B cell (primary cell): ENCODE results near the gene FZD2. TPM values are rescaled to one million over a fixed set of nuclear protein-coding genes. Genes with fewer than 3 reads are reported as not detected.

Experiments used
- ATAC-seq: fragments of 200-7000 bp; cut with Tn5 transposase; one replicate; pipeline ENCODE4 v1.10.0; 2021; ENCODE audit warnings: low read depth, mild to moderate bottlenecking, moderate number of reproducible peaks, moderate library complexity
- CTCF ChIA-PET: fragments of 350-600 bp; sonication (Branson Sonifier 250); formaldehyde crosslinking; loops from one replicate; lab custom pipeline; 2021; ENCODE audit warnings: antibody characterized with exemption, inconsistent platforms; lab: Charles Lee
- POLR2A ChIA-PET: fragments of 350-600 bp; sonication (Branson Sonifier 250); formaldehyde crosslinking; loops from one replicate; lab custom pipeline; 2021; ENCODE audit warnings: antibody characterized with exemption; lab: Charles Lee
- DNase-seq: peaks from one replicate; pipeline ENCODE4 v3.0.0; 2013
- H2AFZ ChIP-seq: 2 replicates; pipeline ENCODE4 v1.6.1; 2012; ENCODE audit warnings: mild to moderate bottlenecking, low read depth, low read length; ENCODE audit not compliant: insufficient read depth, poor library complexity, severe bottlenecking
- H3K27ac ChIP-seq, 2 donors: 1 replicate in 1 of 2; 2 replicates in 1 of 2; pipeline ENCODE4 v1.5.1; 2012 to 2013; ENCODE audit warnings: low read length in 2 of 2, mild to moderate bottlenecking in 2 of 2, moderate library complexity in 1 of 2
- H3K27me3 ChIP-seq, 4 experiments: fragments of 200-600 bp in 1 of 4; sonication (generic) in 1 of 4; replicated peaks in 1 of 4; 1 replicate in 2 of 4; 2 replicates in 2 of 4; pipeline versions ENCODE4 v1.6.1 to v1.7.0; 2013 to 2016; ENCODE audit warnings: low read length in 3 of 4, mild to moderate bottlenecking in 2 of 4, mixed read lengths in 1 of 4, moderate library complexity in 1 of 4; ENCODE audit not compliant: insufficient read depth in 4 of 4, control insufficient read depth in 3 of 4; ENCODE audit errors: control extremely low read depth in 1 of 4
- H3K36me3 ChIP-seq, 2 experiments: replicated peaks in 1 of 2; 1 replicate in 1 of 2; 2 replicates in 1 of 2; pipeline versions ENCODE4 v1.6.1 to v1.7.1; 2013; ENCODE audit warnings: low read length in 1 of 2; ENCODE audit not compliant: insufficient read depth in 2 of 2, control insufficient read depth in 1 of 2; ENCODE audit errors: control extremely low read depth in 1 of 2, extremely low read depth in 1 of 2
- H3K4me1 ChIP-seq, 2 donors: fragments of 200-600 bp in 1 of 2; sonication (generic) in 1 of 2; 1 replicate in 1 of 2; 2 replicates in 1 of 2; pipeline versions ENCODE4 v1.5.1 to v1.6.1; 2013 to 2017; ENCODE audit warnings: low read length in 2 of 2; ENCODE audit not compliant: control insufficient read depth in 2 of 2, insufficient read depth in 2 of 2
- H3K4me2 ChIP-seq: replicated peaks from 2 replicates; pipeline ENCODE3; 2012; ENCODE audit warnings: mild to moderate bottlenecking, low read depth, low read length; ENCODE audit not compliant: poor library complexity, severe bottlenecking
- H3K4me3 ChIP-seq, 5 experiments: fragments of 200-600 bp in 1 of 5; sonication (generic) in 1 of 5; 1 replicate in 3 of 5; 2 replicates in 2 of 5; pipeline versions ENCODE4 v1.5.1 to v1.7.0; 2011 to 2016; ENCODE audit warnings: low read length in 4 of 5, mild to moderate bottlenecking in 4 of 5, low read depth in 2 of 5, control low read depth in 1 of 5, moderate library complexity in 1 of 5; ENCODE audit not compliant: insufficient read depth in 1 of 5; ENCODE audit errors: control extremely low read depth in 1 of 5, extremely low read depth in 1 of 5
- H3K79me2 ChIP-seq: fragments of 200-600 bp; sonication (generic); one replicate; pipeline ENCODE4 v1.6.0; 2016; ENCODE audit warnings: low read length; ENCODE audit not compliant: control insufficient read depth, insufficient read depth
- H3K9ac ChIP-seq: fragments of 200-600 bp; sonication (generic); 2 replicates; pipeline ENCODE4 v1.6.1; 2017; ENCODE audit warnings: mild to moderate bottlenecking, low read length, moderate library complexity
- H3K9me3 ChIP-seq, 3 donors: one replicate each; pipeline versions ENCODE4 v1.6.1 to v1.7.1; 2013; ENCODE audit warnings: low read length in 2 of 3; ENCODE audit not compliant: control insufficient read depth in 2 of 3, insufficient read depth in 1 of 3; ENCODE audit errors: control extremely low read depth in 1 of 3
- H4K20me1 ChIP-seq: 2 replicates; pipeline ENCODE4 v1.6.0; 2012; ENCODE audit warnings: mild to moderate bottlenecking, low read length; ENCODE audit not compliant: insufficient read depth, control insufficient read depth, poor library complexity, severe bottlenecking
- H3K27ac Mint-ChIP-seq: one replicate; pipeline ENCODE4 v1.8.0; 2021; ENCODE audit warnings: mixed read lengths
- H3K27me3 Mint-ChIP-seq: one replicate; pipeline ENCODE4 v1.8.0; 2021; ENCODE audit warnings: mixed read lengths
- H3K4me1 Mint-ChIP-seq: one replicate; pipeline ENCODE4 v1.8.0; 2021; ENCODE audit warnings: mixed read lengths
- H3K4me3 Mint-ChIP-seq: one replicate; pipeline ENCODE4 v1.8.0; 2021; ENCODE audit warnings: mixed read lengths
- H3K9me3 Mint-ChIP-seq: one replicate; pipeline ENCODE4 v1.8.0; 2022; ENCODE audit warnings: mixed read lengths; ENCODE audit not compliant: insufficient read depth
- CTCF ChIP-seq: fragments of 200-600 bp; IDR thresholded peaks from one replicate; pipeline ENCODE4 v1.8.0; 2022; ENCODE audit warnings: antibody characterized with exemption, mild to moderate bottlenecking
- EZH2 ChIP-seq: IDR thresholded peaks from 2 replicates; pipeline ENCODE4 v1.6.1; 2012; ENCODE audit warnings: borderline replicate concordance, low read depth, mild to moderate bottlenecking, moderate library complexity, low read length; ENCODE audit not compliant: insufficient read depth, poor library complexity, severe bottlenecking
- WGBS: methylation state at CpG from one replicate; pipeline ENCODE4 v1.1.5; 2013; ENCODE audit warnings: missing lambda C conversion rate; ENCODE audit not compliant: insufficient coverage; 5-methylcytosine and 5-hydroxymethylcytosine counted together
- intact Hi-C: fragments of 100-400 bp; cut with micrococcal nuclease; formaldehyde crosslinking; loops from one replicate; pipeline ENCODE4 v1.10.0; 2022
- polyA plus RNA-seq: library from polyadenylated mRNA; depleted of rRNA; stranded (reverse); fragments of >200 nt; gene quantifications from 2 replicates; pipeline ENCODE4 v1.2.3, GENCODE V29; 2012
- total RNA-seq, 2 donors: library from RNA; stranded (reverse); fragments of 120-200 nt in 1 of 2; gene quantifications; 1 replicate in 1 of 2; 2 replicates in 1 of 2; pipeline versions ENCODE4 v1.2.3 to v1.2.4, GENCODE V29; 2013 to 2022

Gene FZD2
- total and polyA plus RNA-seq, 2 donors (not counting 1 experiment from before 2014, with no cell fraction given): 1.6 to 2.5 TPM

- H3K4me2 ChIP-seq: no peak overlapping the region
- no peak for TF ChIP-seq EZH2
- TF ChIP-seq CTCF: no peak
- H3K27ac Mint-ChIP-seq: no peak overlapping the region
- 81% methylated on average over 6 of the region's 8 CpGs for WGBS
- ChIA-PET CTCF (interaction anchor here (1.3 kb wide), 1 partner anchor 10 kb away, joined by 3 read pairs; no protein-coding TSS in a partner anchor), POLR2A (no interaction called here)
- no peak overlapping the region for H3K4me3 Mint-ChIP-seq
- H3K79me2 ChIP-seq: no peaks in the 10 kb centered on the region
- no peaks in the 10 kb centered on the region for H4K20me1 ChIP-seq
- H3K4me1 Mint-ChIP-seq: no peaks in the 10 kb centered on the region
- H3K9me3 ChIP-seq: peaks cover 0 to 12% (median 5%) of the 10 kb centered on the region in 3 donors
- H3K9me3 Mint-ChIP-seq: no peaks in the 10 kb centered on the region
- H3K4me1 ChIP-seq: no peaks in the 10 kb centered on the region
- DNase-seq (no peak), ATAC-seq (no peak)
- no peak overlapping the region for H3K4me3 ChIP-seq
- H3K27me3 ChIP-seq: peaks cover 0 to 7% (median 3%) of the 10 kb centered on the region in 4 experiments
- H3K27ac ChIP-seq: no peak overlapping the region
- peaks cover 35% of the 10 kb centered on the region for H3K27me3 Mint-ChIP-seq
- no peak overlapping the region for H3K9ac ChIP-seq
- intact Hi-C loops: no loop called here
- no peaks in the 10 kb centered on the region for H3K36me3 ChIP-seq
- H2AFZ ChIP-seq: no peak overlapping the region
Observed at GRCh38 chr17:44541884-44542581, 15.3 kb upstream of the FZD2 start.

- no peaks in the 10 kb centered on the region for H3K79me2 ChIP-seq
- Mint-ChIP-seq H3K4me3 (no peak overlapping the region), H3K4me1 (no peaks in the 10 kb centered on the region), H3K27ac (no peak overlapping the region), H3K9me3 (no peaks in the 10 kb centered on the region), H3K27me3 (peaks cover 35% of the 10 kb centered on the region)
- H3K27ac ChIP-seq: no peak overlapping the region
- no peak overlapping the region for H3K4me3 ChIP-seq
- no peaks in the 10 kb centered on the region for H4K20me1 ChIP-seq
- no peaks in the 10 kb centered on the region for H3K36me3 ChIP-seq
- peaks cover 0 to 10% (median 3%) of the 10 kb centered on the region in 4 experiments for H3K27me3 ChIP-seq
- no peak overlapping the region for H2AFZ ChIP-seq
- ATAC-seq: no peak
- H3K9me3 ChIP-seq: peaks cover 0 to 12% (median 5%) of the 10 kb centered on the region in 3 donors
- no peak overlapping the region for H3K9ac ChIP-seq
- WGBS: 89% methylated on average over 2 of the region's 5 CpGs
- DNase-seq: no peak
- POLR2A ChIA-PET: no interaction called here
- intact Hi-C loops: no loop called here
- no peak for TF ChIP-seq EZH2
- H3K4me2 ChIP-seq: no peak overlapping the region
- H3K4me1 ChIP-seq: no peaks in the 10 kb centered on the region
- CTCF ChIA-PET: interaction anchor here (0.6 to 0.7 kb wide), 2 partner anchors 10 to 127 kb away, joined by 3 to 5 read pairs; no protein-coding TSS in a partner anchor
Observed at GRCh38 chr17:44543213-44543904, 13.9 kb upstream of the FZD2 start.
